Body of pancreas (tissue), 4 donors: ENCODE data around the gene ZNF862.

Source experiments
- CTCF ChIP-seq, 7 experiments: fragments of 450-650 bp in 4 of 7; fragments of 200-600 bp in 3 of 7; sonication (generic) in 3 of 7; IDR thresholded peaks; one replicate each; pipeline ENCODE4 v1.5.1; 2016 to 2019; ENCODE audit warnings: antibody characterized with exemption in 7 of 7
- POLR2A ChIP-seq, 3 donors: fragments of 450-650 bp; IDR thresholded peaks; one replicate each; pipeline ENCODE4 v1.6.1; 2016; ENCODE audit warnings: antibody characterized with exemption in 3 of 3, mild to moderate bottlenecking in 2 of 3

GRCh38 chr7:149871576-149871975 lies 33.4 kb downstream of the ZNF862 start:
- TF ChIP-seq POLR2A (IDR thresholded peaks at IDR 0.05) (no peak), CTCF (IDR thresholded peaks at IDR 0.05) (no peak)
